ENCODE results near the gene CTBP2. TPM values are rescaled to one million over a fixed set of nuclear protein-coding genes. Genes with fewer than 3 reads are reported as not detected.

The CTBP2 gene
- total and polyA plus RNA-seq, 10 of the 15 experiments (the other 5 are each of a cell fraction or from before 2014, with no cell fraction given): 0.02 to 0.72 (median 0.06) TPM; not detected in 2

DNA sequence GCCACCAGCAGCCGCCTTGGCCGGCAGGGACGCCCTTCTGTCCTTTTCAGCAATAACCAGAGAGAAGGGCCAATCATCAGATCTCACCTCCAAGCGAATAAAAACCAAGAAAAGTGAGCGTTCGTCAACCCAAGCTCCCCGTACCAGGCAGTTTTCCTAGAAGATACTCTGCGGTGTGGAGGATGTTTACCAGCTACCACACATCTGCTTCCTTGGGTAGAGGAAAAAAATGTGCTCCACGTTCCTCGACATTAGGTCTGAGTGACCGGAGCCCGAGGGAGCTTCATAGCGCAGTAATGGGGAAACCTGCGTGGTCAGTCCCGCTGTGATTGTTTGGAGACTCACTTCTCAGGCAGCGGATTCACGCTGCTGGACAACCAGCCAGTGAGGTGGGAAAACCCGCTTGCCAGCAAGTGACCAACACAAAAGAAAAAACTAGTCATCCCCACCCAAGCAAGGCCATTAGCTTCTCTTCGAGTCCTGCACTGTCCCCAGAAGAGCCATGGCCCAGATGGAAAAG lies 145.5 kb downstream of the CTBP2 start (continued):
- TF ChIP-seq, protein P1, sequence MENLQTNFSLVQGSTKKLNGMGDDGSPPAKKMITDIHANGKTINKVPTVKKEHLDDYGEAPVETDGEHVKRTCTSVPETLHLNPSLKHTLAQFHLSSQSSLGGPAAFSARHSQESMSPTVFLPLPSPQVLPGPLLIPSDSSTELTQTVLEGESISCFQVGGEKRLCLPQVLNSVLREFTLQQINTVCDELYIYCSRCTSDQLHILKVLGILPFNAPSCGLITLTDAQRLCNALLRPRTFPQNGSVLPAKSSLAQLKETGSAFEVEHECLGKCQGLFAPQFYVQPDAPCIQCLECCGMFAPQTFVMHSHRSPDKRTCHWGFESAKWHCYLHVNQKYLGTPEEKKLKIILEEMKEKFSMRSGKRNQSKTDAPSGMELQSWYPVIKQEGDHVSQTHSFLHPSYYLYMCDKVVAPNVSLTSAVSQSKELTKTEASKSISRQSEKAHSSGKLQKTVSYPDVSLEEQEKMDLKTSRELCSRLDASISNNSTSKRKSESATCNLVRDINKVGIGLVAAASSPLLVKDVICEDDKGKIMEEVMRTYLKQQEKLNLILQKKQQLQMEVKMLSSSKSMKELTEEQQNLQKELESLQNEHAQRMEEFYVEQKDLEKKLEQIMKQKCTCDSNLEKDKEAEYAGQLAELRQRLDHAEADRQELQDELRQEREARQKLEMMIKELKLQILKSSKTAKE (IDR thresholded peaks at IDR 0.05; ENCODE audit: low read depth, poor library complexity, severe bottlenecking): no peak
- TF ChIP-seq, protein P2, sequence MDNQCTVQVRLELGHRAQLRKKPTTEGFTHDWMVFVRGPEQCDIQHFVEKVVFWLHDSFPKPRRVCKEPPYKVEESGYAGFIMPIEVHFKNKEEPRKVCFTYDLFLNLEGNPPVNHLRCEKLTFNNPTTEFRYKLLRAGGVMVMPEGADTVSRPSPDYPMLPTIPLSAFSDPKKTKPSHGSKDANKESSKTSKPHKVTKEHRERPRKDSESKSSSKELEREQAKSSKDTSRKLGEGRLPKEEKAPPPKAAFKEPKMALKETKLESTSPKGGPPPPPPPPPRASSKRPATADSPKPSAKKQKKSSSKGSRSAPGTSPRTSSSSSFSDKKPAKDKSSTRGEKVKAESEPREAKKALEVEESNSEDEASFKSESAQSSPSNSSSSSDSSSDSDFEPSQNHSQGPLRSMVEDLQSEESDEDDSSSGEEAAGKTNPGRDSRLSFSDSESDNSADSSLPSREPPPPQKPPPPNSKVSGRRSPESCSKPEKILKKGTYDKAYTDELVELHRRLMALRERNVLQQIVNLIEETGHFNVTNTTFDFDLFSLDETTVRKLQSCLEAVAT (IDR thresholded peaks at IDR 0.05): no peak

DNA sequence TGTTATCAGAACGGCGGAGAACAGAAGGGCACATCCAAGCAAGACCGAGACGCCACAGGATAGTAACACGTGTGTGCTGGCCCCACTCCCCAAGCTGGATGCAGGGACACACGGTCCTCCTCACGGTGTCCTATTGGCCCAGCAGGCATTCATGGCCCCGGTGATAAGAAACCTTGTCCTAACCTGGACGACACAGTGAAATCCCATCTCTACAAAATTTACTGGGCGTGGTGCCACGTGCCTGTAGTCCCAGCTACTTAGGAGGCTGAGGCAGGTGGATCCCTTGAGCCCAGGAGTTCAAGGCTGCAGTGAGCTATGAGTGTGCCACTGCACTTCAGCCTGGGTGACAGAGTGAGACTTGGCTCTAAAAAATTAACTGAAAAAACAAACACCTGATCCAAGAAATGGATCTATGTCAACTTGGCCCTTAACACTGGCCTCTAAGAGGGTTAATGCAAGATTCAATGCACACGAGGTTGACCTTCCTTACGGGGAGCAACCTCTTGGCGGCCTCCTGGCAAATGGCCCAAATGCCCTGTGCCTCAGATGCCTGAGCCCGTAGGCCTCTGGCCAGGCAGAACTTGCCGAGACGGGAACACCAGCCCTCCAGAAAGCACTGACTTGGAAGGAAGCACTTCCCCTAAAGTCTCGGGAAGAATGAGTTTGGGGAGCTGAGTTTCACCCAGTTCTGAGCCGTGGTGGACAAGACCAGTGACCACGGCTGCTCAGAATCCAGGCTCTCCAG lies 146.1 kb downstream of the CTBP2 start:
- no peaks in the 10 kb centered on the region for H3K79me2 ChIP-seq (ENCODE audit: control insufficient read depth, insufficient read depth, low read length)
- no peak for DNase-seq (ENCODE audit: low read depth, low spot score)
- FAIRE-seq: no peak
- H4K20me1 ChIP-seq (ENCODE audit: control insufficient read depth, insufficient read depth): no peaks in the 10 kb centered on the region
- no peak overlapping the region for H2AFZ ChIP-seq (ENCODE audit: control insufficient read depth, low read depth, low read length)
- WGBS (ENCODE audit: insufficient coverage, insufficient replicate concordance, low lambda C conversion rate, missing lambda C conversion rate): 40% methylated on average over 20 of the region's 20 CpGs
- ChIA-PET SMC1A (ENCODE audit: uncharacterized antibody, unreplicated experiment) (no interaction called here), POLR2A (no interaction called here), CTCF (no interaction called here), RAD21 (ENCODE audit: unreplicated experiment) (no interaction called here)
- in situ Hi-C loops (cut with MboI): no loop called here
- intact Hi-C loops (cut with micrococcal nuclease; ENCODE audit: unreplicated experiment): no loop called here
- H3K4me2 ChIP-seq (ENCODE audit: control insufficient read depth, insufficient read depth): no peak overlapping the region
- H3K4me1 ChIP-seq (ENCODE audit: control insufficient read depth, insufficient read depth, low read length): no peaks in the 10 kb centered on the region
- H3K4me3 ChIP-seq: no peak overlapping the region
- no peak overlapping the region for H3K27ac ChIP-seq (ENCODE audit: control insufficient read depth, insufficient read depth)
- H3K9me3 ChIP-seq (replicated peaks; ENCODE audit: control insufficient read depth, insufficient read depth, low read length): no peaks in the 10 kb centered on the region
- no TSS peak for BruUV-seq (replicated peaks)
- ATAC-seq: no peak
- H3K27me3 ChIP-seq (replicated peaks in 1 of 2; ENCODE audit: control insufficient read depth in 2 of 2, insufficient read depth in 2 of 2, low read length in 1 of 2): peaks cover 2 to 4% of the 10 kb centered on the region in 2 experiments; a peak in 2 of 4 replicates
- H3K9ac ChIP-seq (ENCODE audit: control insufficient read depth, insufficient read depth, low read length): no peak overlapping the region
- no peaks in the 10 kb centered on the region for H3K36me3 ChIP-seq (ENCODE audit: control insufficient read depth in 2 of 2, insufficient read depth in 2 of 2, low read length in 1 of 2)
- no peak for TF ChIP-seq KDM1A (IDR thresholded peaks at IDR 0.05; ENCODE audit: borderline replicate concordance)
- TF ChIP-seq JUNB (IDR thresholded peaks at IDR 0.05): no peak
- TF ChIP-seq IRF4 (IDR thresholded peaks at IDR 0.05; ENCODE audit: low read depth, low read length): no peak
- TF ChIP-seq, protein P3, sequence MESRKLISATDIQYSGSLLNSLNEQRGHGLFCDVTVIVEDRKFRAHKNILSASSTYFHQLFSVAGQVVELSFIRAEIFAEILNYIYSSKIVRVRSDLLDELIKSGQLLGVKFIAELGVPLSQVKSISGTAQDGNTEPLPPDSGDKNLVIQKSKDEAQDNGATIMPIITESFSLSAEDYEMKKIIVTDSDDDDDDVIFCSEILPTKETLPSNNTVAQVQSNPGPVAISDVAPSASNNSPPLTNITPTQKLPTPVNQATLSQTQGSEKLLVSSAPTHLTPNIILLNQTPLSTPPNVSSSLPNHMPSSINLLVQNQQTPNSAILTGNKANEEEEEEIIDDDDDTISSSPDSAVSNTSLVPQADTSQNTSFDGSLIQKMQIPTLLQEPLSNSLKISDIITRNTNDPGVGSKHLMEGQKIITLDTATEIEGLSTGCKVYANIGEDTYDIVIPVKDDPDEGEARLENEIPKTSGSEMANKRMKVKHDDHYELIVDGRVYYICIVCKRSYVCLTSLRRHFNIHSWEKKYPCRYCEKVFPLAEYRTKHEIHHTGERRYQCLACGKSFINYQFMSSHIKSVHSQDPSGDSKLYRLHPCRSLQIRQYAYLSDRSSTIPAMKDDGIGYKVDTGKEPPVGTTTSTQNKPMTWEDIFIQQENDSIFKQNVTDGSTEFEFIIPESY (IDR thresholded peaks at IDR 0.05): no peak
- TF ChIP-seq, protein P4, sequence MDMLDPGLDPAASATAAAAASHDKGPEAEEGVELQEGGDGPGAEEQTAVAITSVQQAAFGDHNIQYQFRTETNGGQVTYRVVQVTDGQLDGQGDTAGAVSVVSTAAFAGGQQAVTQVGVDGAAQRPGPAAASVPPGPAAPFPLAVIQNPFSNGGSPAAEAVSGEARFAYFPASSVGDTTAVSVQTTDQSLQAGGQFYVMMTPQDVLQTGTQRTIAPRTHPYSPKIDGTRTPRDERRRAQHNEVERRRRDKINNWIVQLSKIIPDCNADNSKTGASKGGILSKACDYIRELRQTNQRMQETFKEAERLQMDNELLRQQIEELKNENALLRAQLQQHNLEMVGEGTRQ (IDR thresholded peaks at IDR 0.05; ENCODE audit: borderline replicate concordance, low read depth, low read length): no peak
- TF ChIP-seq, protein P5, sequence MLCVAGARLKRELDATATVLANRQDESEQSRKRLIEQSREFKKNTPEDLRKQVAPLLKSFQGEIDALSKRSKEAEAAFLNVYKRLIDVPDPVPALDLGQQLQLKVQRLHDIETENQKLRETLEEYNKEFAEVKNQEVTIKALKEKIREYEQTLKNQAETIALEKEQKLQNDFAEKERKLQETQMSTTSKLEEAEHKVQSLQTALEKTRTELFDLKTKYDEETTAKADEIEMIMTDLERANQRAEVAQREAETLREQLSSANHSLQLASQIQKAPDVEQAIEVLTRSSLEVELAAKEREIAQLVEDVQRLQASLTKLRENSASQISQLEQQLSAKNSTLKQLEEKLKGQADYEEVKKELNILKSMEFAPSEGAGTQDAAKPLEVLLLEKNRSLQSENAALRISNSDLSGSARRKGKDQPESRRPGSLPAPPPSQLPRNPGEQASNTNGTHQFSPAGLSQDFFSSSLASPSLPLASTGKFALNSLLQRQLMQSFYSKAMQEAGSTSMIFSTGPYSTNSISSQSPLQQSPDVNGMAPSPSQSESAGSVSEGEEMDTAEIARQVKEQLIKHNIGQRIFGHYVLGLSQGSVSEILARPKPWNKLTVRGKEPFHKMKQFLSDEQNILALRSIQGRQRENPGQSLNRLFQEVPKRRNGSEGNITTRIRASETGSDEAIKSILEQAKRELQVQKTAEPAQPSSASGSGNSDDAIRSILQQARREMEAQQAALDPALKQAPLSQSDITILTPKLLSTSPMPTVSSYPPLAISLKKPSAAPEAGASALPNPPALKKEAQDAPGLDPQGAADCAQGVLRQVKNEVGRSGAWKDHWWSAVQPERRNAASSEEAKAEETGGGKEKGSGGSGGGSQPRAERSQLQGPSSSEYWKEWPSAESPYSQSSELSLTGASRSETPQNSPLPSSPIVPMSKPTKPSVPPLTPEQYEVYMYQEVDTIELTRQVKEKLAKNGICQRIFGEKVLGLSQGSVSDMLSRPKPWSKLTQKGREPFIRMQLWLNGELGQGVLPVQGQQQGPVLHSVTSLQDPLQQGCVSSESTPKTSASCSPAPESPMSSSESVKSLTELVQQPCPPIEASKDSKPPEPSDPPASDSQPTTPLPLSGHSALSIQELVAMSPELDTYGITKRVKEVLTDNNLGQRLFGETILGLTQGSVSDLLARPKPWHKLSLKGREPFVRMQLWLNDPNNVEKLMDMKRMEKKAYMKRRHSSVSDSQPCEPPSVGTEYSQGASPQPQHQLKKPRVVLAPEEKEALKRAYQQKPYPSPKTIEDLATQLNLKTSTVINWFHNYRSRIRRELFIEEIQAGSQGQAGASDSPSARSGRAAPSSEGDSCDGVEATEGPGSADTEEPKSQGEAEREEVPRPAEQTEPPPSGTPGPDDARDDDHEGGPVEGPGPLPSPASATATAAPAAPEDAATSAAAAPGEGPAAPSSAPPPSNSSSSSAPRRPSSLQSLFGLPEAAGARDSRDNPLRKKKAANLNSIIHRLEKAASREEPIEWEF (IDR thresholded peaks at IDR 0.05; ENCODE audit: insufficient replicate concordance, low read depth, low read length): no peak
- TF ChIP-seq CHD4 (IDR thresholded peaks at IDR 0.05): no peak

All from GM12878 (cell line).